Measurements from ENCODE around the gene SCLT1.
"Not testable (repeated sequence)": the region's sequence is repeated elsewhere in the genome, so short reads cannot be mapped to it uniquely, and the experiment has no call there.

SCLT1 gene

GRCh38 chr4:129093191-129093920 is at the start of gene SCLT1:
SCLT1 (minus strand) TSS chr4:129093539; CDS start chr4:129093103, 436 bp downstream.
- DNase-seq (ENCODE audit: low read depth, low spot score): peak; percentile 87

GRCh38 chr4:129140521-129140920 is 47.2 kb upstream of the SCLT1 start:
- no peak for DNase-seq (ENCODE audit: low read depth, low spot score)

GRCh38 chr4:129138810-129139496 is 45.6 kb upstream of the SCLT1 start:
- DNase-seq (ENCODE audit: low read depth, low spot score): no peak

GRCh38 chr4:129136433-129136832 is 43.1 kb upstream of the SCLT1 start:
- DNase-seq (ENCODE audit: low read depth, low spot score): no peak

GRCh38 chr4:129131343-129131742 is 38.0 kb upstream of the SCLT1 start:
- DNase-seq (ENCODE audit: low read depth, low spot score): no peak

GRCh38 chr4:129129143-129129542 is 35.8 kb upstream of the SCLT1 start:
- no peak for DNase-seq (ENCODE audit: low read depth, low spot score)

GRCh38 chr4:129126614-129127013 is 33.3 kb upstream of the SCLT1 start:
- not testable (repeated sequence) for DNase-seq (ENCODE audit: low read depth, low spot score)

- no peak for DNase-seq (ENCODE audit: low read depth, low spot score)
Measured at GRCh38 chr4:129117705-129118104, 24.4 kb upstream of the SCLT1 start.

GRCh38 chr4:129113919-129114318 is 20.6 kb upstream of the SCLT1 start:
- no peak for DNase-seq (ENCODE audit: low read depth, low spot score)

GRCh38 chr4:129113434-129113833 is 20.1 kb upstream of the SCLT1 start:
- no peak for DNase-seq (ENCODE audit: low read depth, low spot score)

- DNase-seq (ENCODE audit: low read depth, low spot score): no peak
Measured at GRCh38 chr4:129111919-129112318, 18.6 kb upstream of the SCLT1 start.

- no peak for DNase-seq (ENCODE audit: low read depth, low spot score)
Measured at GRCh38 chr4:129110931-129111330, 17.6 kb upstream of the SCLT1 start.

- DNase-seq (ENCODE audit: low read depth, low spot score): no peak
Measured at GRCh38 chr4:129109965-129110824, 16.9 kb upstream of the SCLT1 start.

GRCh38 chr4:129098531-129099001 is 5.2 kb upstream of the SCLT1 start:
- DNase-seq (ENCODE audit: low read depth, low spot score): no peak

GRCh38 chr4:129095811-129096454 is 2.6 kb upstream of the SCLT1 start, which contains the start of gene C4orf33:
C4orf33 (plus strand) TSS chr4:129096152; CDS start chr4:129102611, 6,459 bp downstream.
- peak; percentile 59 for DNase-seq (ENCODE audit: low read depth, low spot score)

- no peak for DNase-seq (ENCODE audit: low read depth, low spot score)
Measured at GRCh38 chr4:129094347-129094746, 1.0 kb upstream of the SCLT1 start.

GRCh38 chr4:129092631-129093190 is 628 bp downstream of the SCLT1 start:
- DNase-seq (ENCODE audit: low read depth, low spot score): no peak

GRCh38 chr4:129087516-129087915 is 5.8 kb downstream of the SCLT1 start:
- no peak for DNase-seq (ENCODE audit: low read depth, low spot score)

- DNase-seq (ENCODE audit: low read depth, low spot score): no peak
Measured at GRCh38 chr4:129085472-129085871, 7.9 kb downstream of the SCLT1 start.

GRCh38 chr4:129082302-129082701 is 11.0 kb downstream of the SCLT1 start:
- DNase-seq (ENCODE audit: low read depth, low spot score): no peak

GRCh38 chr4:129080129-129080528 is 13.2 kb downstream of the SCLT1 start:
- DNase-seq (ENCODE audit: low read depth, low spot score): no peak
